Cerebellar nuclear complex (tissue), 1 donor: ENCODE measurements around the gene RAI1.
A peak's percentile ranks its signal among the peaks of the same experiment; 100 is the strongest.

Source experiments
- DNase-seq, 2 experiments: peaks; one replicate each; lab custom pipeline; 2025; lab: John Stamatoyannopoulos, UW

Gene RAI1

GRCh38 chr17:17846003-17846402 is 164.7 kb downstream of the RAI1 start:
- DNase-seq, result no peak

GRCh38 chr17:17846645-17847044 is 165.4 kb downstream of the RAI1 start:
- DNase-seq, result no peak

DNA sequence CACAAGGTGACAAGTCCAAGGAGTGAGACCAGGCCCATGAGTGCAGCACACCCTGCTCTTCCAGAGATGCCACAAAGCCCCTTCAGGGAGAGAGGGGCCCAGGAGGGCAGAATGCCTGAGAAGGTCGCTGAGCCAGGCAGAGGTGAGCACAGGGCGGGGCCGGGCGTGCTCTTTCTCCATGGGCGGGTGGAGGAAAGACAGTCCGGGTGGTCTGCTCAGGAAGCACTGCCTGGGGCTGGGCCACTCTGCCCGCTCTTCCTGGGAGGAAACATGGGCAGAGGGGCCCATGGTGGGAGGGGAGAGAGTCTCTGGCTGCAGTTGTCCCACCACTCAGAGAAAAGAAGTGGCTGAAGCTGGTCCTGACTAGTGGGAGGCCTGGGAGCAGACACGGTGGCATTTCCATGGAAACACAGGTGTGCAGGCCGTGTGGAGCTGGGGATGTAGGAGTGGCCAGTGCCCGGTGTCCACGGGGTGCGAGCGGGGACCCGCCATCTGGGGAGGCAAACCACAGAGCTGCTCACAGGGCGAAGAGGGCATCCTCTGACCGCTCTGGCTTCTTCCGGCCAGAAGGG is 165.9 kb downstream of the RAI1 start:
- no peak for DNase-seq

DNA sequence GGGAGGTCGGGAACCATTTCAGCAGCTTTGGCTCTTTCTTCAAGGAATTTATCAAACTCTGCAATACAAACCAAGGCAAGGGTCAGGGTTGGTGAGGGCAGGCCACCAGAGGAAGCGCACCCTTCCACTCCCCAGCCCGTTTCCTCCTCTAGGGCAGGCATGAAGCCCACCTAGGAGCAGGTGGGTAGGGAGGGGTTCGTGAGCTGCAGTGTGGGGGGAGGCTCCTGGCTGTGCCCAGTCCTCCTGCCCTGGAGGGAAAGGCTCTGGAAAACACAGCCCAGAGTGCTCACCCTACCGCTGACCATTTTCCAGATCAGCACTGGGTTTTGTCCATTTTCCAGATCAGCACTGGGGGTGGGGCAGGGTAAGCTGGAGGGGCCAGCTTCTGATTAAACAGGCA is 166.5 kb downstream of the RAI1 start:
- DNase-seq, result no peak

GRCh38 chr17:17848311-17849082 is 167.2 kb downstream of the RAI1 start:
- no peak for DNase-seq

GRCh38 chr17:17849147-17849820 is 168.0 kb downstream of the RAI1 start:
- DNase-seq, result no peak

DNA sequence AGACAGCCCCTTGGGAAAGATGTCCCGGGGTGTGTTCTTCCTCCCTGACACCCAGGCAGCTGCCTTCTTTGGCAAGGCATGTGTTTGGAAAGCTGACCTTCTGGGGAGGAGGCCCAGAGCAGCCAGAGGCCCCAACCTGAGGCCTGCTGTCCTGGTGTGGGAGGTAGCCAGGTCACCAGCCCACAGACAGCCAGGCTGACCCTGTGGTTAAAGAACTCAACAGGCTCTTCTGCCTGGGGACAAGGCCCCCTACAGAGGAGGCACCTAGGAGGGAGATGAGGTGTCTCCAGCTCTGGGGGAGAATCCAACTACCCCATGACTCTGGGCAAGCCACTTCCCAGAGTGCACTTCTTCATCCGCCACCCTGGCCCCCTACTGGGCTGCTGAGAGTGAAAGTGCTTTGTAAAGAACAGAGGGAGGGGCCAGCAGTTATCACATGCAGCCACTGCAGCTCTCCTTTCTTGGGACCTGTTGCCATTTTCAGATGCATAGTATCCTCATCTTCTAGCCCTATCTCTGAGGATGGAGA is 168.7 kb downstream of the RAI1 start:
- DNase-seq, result no peak

DNA sequence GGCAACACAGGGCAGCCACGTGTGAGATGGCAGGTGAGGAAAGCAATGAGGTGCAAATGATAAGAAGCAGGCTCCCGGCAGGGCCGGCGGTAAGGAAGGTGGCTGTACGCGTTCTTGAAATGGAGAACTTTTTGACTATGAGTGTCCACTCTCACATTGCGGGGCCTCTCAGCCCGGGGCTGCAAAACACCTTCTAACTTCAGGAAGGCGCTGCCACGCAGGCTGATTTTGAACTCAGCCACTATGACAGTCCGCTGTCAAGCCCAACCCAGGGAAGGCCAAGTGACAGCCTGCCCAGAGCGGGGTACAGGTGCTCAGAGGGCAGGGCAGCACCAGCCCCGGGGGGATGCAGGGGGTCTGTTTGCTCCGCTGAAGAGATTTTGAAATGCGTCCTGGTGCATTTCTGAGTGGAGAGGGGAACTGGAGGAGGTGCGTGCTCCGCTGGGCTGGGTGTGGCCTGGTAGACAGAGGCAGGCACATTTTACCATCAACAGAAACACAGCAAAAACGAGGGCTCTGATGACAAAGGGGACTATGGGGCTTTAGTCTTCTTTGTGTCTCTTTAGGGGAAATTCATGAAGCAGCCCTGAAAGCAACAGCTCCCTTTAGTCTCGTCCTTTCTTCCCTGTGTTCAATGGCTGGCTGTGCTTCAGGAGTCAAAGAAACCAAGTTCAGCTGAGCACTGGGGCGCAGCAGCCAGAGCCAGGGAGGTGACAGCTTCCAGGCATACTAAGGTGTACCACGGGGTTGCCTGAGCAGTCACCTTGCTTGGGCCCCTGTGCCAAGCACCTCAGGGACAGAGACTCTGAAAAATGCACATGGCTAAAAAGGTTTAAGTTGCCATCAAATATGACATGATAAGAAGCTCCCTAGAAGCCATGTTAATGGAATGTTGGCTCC is 170.1 kb downstream of the RAI1 start:
- no peak for DNase-seq

DNA sequence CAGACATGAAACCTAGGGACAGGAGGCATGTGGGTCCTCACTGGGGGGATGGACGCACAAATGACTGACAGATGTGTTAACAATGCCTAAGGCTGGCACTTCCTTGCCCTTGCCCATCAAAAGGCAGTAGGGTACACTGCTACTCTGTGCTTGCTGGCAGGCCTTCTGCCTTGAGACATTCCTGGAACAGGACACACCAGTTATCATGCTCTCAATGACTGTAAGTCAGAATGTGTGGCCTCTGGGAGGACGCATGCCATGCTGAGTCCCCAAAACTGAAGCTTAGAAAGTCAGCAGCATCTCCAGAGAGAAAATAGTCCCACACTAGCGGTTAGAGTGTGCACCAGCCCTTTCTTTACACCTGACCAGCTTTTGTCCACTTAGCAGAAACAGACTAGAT is 171.7 kb downstream of the RAI1 start:
- no peak for DNase-seq

DNA sequence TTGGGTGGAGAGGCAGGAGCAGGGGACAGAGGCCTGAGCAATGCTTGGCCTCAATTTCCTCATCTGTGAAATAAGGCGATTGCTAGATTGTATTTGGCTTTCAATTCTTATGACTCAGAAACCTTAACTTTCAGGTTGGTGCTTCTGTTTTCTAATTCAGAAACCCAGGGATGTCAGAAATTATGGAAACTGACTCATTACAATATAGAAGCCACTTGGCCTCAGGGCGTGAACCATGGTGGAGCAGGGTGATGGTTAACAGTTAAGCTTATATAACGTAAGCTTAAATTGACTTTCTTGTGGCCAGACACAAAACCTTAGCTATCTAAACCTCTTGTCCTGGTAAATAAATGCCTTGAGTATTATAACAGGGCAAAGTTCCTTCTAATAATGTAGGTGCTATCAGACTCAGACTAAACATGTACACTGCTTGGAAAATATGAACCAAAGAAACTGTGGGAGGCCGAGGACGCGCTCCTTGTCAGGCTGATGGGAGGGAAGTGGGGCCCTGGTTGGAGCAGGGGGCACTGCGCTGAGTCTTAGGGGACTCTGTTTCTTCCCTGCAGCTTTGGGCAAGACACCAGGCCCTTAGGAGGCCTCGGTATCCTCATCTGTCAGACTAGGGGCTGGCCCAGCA is 172.7 kb downstream of the RAI1 start:
- DNase-seq, result no peak

DNA sequence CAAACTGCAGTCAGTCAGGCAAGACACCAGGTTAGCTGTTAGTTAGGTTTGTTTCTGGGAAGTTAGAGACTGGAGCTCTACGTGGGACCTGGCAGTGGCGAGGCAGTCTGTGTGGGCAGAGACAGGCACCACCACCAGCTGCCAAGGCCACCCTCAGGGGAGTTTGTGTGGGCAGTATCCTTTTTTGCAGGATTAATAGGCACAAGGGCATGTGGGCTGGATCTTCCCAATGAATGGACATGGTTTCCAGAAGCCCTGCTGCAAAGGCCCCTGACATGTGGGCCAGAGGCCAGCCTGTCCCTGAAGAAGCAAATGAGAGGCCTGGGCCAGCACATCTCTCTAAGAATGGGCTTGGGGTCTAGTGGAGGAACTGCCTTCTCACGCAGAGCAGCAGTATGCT is 174.7 kb downstream of the RAI1 start:
- DNase-seq, result no peak

DNA sequence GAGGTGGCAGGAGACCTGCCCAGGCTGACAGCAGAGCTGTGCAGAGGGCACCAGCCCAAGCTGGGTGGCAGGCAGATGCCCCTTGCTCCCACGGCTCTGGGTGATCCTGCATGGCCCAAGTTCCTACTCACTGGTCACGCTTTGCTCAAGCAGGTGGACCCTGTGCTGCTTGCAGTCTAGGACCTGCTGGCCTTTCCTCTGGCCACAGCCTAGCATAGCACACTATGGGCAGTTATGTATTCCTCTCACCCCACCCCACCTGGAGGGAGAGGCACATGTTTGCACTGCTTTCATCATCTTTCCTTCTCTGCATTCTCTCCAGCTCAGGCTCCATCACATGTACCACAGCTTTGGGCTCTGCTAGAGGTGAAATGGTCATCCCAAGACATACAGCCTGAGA is 175.1 kb downstream of the RAI1 start:
- DNase-seq, result no peak

- no peak for DNase-seq
These were observed 176.2 kb downstream of the RAI1 start for GRCh38 chr17:17857496-17857895.

- DNase-seq, result peak in 1 of 2 experiments; percentile 43
These were observed 178.9 kb downstream of the RAI1 start for GRCh38 chr17:17859909-17860765.

- DNase-seq, result no peak
These were observed 179.5 kb downstream of the RAI1 start for GRCh38 chr17:17860766-17861107.
